IMR-90 (cell line): ENCODE results near the gene HPGDS. TPM values are rescaled to one million over a fixed set of nuclear protein-coding genes. Genes with fewer than 3 reads are reported as not detected.

ENCODE experiments used
- ATAC-seq: fragments of 200-7000 bp; cut with Tn5 transposase; 2 replicates; pipeline ENCODE4 v1.9.1; 2020; ENCODE audit warnings: low read depth, mild to moderate bottlenecking, moderate library complexity
- BruUV-seq: library from RNA; stranded (reverse); fragments of 400-500 nt; replicated peaks from 2 replicates; lab custom pipeline; 2021; lab: Mats Ljungman, UMichigan
- CTCF ChIA-PET: fragments of 300-600 bp; formaldehyde crosslinking; extraction: SDS; loops from one replicate; lab custom pipeline; 2021; ENCODE audit warnings: antibody characterized with exemption; lab: Yijun Ruan, JAX
- POLR2A ChIA-PET: fragments of 300-600 bp; sonication (Branson Sonifier 250); formaldehyde crosslinking; loops from one replicate; lab custom pipeline; 2022; ENCODE audit warnings: antibody characterized with exemption; ENCODE audit not compliant: unreplicated experiment; lab: Charles Lee
- DNase-seq: peaks from one replicate; pipeline ENCODE4 v3.0.0; 2013
- H2AFZ ChIP-seq: replicated peaks from 2 replicates; pipeline ENCODE3; 2013; ENCODE audit warnings: low read length, mild to moderate bottlenecking; ENCODE audit not compliant: poor library complexity
- H2AK5ac ChIP-seq: 2 replicates; pipeline ENCODE4 v1.6.1; 2013; ENCODE audit warnings: low read depth, low read length, inconsistent platforms
- H2AK9ac ChIP-seq: replicated peaks from 2 replicates; pipeline ENCODE3; 2013; ENCODE audit warnings: mild to moderate bottlenecking, low read depth, low read length, moderate library complexity; ENCODE audit not compliant: poor library complexity
- H2BK120ac ChIP-seq: 2 replicates; pipeline ENCODE4 v1.6.1; 2013; ENCODE audit warnings: low read depth, low read length, inconsistent platforms
- H2BK15ac ChIP-seq: 3 replicates; pipeline ENCODE4 v1.6.1; 2013; ENCODE audit warnings: low read depth, low read length, inconsistent platforms
- H2BK20ac ChIP-seq: 2 replicates; pipeline ENCODE4 v1.6.1; 2013; ENCODE audit warnings: low read depth, mild to moderate bottlenecking, inconsistent platforms, low read length, moderate library complexity
- H2BK5ac ChIP-seq: 2 replicates; pipeline ENCODE4 v1.6.1; 2013; ENCODE audit warnings: mild to moderate bottlenecking, low read depth, low read length, inconsistent platforms; ENCODE audit not compliant: poor library complexity, severe bottlenecking
- H3K14ac ChIP-seq: replicated peaks from 2 replicates; pipeline ENCODE4 v1.6.1; 2013; ENCODE audit warnings: low read depth, low read length, inconsistent platforms
- H3K18ac ChIP-seq: 2 replicates; pipeline ENCODE4 v1.6.1; 2013; ENCODE audit warnings: low read depth, low read length, control low read depth
- H3K23ac ChIP-seq: 2 replicates; pipeline ENCODE4 v1.6.1; 2013; ENCODE audit warnings: low read depth, low read length, inconsistent platforms
- H3K27ac ChIP-seq: 2 replicates; pipeline ENCODE4 v1.5.1; 2013; ENCODE audit warnings: mild to moderate bottlenecking, control low read depth, low read length; ENCODE audit not compliant: insufficient read depth
- H3K27me3 ChIP-seq: 2 replicates; pipeline ENCODE4 v1.6.1; 2013; ENCODE audit warnings: low read length; ENCODE audit not compliant: control insufficient read depth, insufficient read depth
- H3K36me3 ChIP-seq: 2 replicates; pipeline ENCODE4 v1.6.1; 2013; ENCODE audit warnings: low read length, mixed read lengths; ENCODE audit not compliant: control insufficient read depth, insufficient read depth
- H3K4ac ChIP-seq: 2 replicates; pipeline ENCODE4 v1.6.1; 2013; ENCODE audit warnings: low read depth, low read length, inconsistent platforms
- H3K4me1 ChIP-seq: 2 replicates; pipeline ENCODE4 v1.6.1; 2013; ENCODE audit warnings: low read length, mixed read lengths; ENCODE audit not compliant: control insufficient read depth, insufficient read depth
- H3K4me2 ChIP-seq: 2 replicates; pipeline ENCODE4 v1.6.1; 2013; ENCODE audit warnings: low read depth, mild to moderate bottlenecking, control low read depth, low read length, moderate library complexity
- H3K4me3 ChIP-seq: 2 replicates; pipeline ENCODE4 v1.5.1; 2013; ENCODE audit warnings: low read depth, mild to moderate bottlenecking, control low read depth, low read length, moderate library complexity; ENCODE audit not compliant: insufficient read depth
- H3K56ac ChIP-seq: 2 replicates; pipeline ENCODE4 v1.6.1; 2013; ENCODE audit warnings: low read length, inconsistent platforms; ENCODE audit not compliant: insufficient read depth; ENCODE audit errors: extremely low read depth
- H3K79me1 ChIP-seq, 2 experiments: 2 replicates each; pipeline ENCODE4 v1.6.1; 2013; ENCODE audit warnings: low read length in 2 of 2, inconsistent platforms in 1 of 2, low read depth in 1 of 2
- H3K9ac ChIP-seq: 2 replicates; pipeline ENCODE4 v1.6.1; 2013; ENCODE audit warnings: low read depth, low read length, control low read depth
- H3K9me1 ChIP-seq: 2 replicates; pipeline ENCODE4 v1.6.1; 2013; ENCODE audit warnings: low read length, inconsistent platforms; ENCODE audit not compliant: insufficient read depth
- H3K9me3 ChIP-seq: 2 replicates; pipeline ENCODE4 v1.6.1; 2013; ENCODE audit warnings: low read length; ENCODE audit not compliant: control insufficient read depth, insufficient read depth
- H4K20me1 ChIP-seq: 2 replicates; pipeline ENCODE4 v1.6.1; 2013; ENCODE audit warnings: low read length, inconsistent platforms; ENCODE audit not compliant: insufficient read depth
- H4K5ac ChIP-seq: 2 replicates; pipeline ENCODE4 v1.6.1; 2013; ENCODE audit warnings: mild to moderate bottlenecking, low read depth, low read length, control low read depth
- H4K8ac ChIP-seq, 2 experiments: 2 replicates each; pipeline ENCODE4 v1.6.1; 2013; ENCODE audit warnings: low read depth in 2 of 2, low read length in 2 of 2, control low read depth in 1 of 2, inconsistent platforms in 1 of 2
- H4K91ac ChIP-seq: 2 replicates; pipeline ENCODE4 v1.6.1; 2013; ENCODE audit warnings: low read depth, low read length, inconsistent platforms; ENCODE audit not compliant: insufficient read depth
- FOS ChIP-seq: fragments of 150-350 bp; IDR thresholded peaks from 2 replicates; pipeline ENCODE4 v1.6.1; 2016; ENCODE audit warnings: low read depth, low read length
- RFX5 ChIP-seq: IDR thresholded peaks from 2 replicates; pipeline ENCODE4 v1.8.0; 2012; ENCODE audit warnings: low read depth, mild to moderate bottlenecking, low read length, moderate library complexity
- WGBS, 2 experiments: methylation state at CpG; one replicate each; pipeline versions ENCODE4 v1.1.5 to v1.1.7; 2013; ENCODE audit warnings: missing lambda C conversion rate in 2 of 2; ENCODE audit not compliant: insufficient read length in 1 of 2; ENCODE audit errors: extremely low coverage in 2 of 2; 5-methylcytosine and 5-hydroxymethylcytosine counted together
- dilution Hi-C: fragments of 300-500 bp; cut with HindIII; formaldehyde crosslinking; loops from one replicate; pipeline ENCODE4 v1.14.3; 2018; ENCODE audit warnings: low sequenced_read_pairs; ENCODE audit not compliant: unreplicated experiment
- in situ Hi-C: fragments of 300-500 bp; cut with MboI; formaldehyde crosslinking; loops from 3 replicates; pipeline ENCODE4 v1.14.3; 2019; ENCODE audit warnings: low sequenced_read_pairs, inconsistent platforms, mixed read lengths
- intact Hi-C: fragments of 100-400 bp; cut with micrococcal nuclease; formaldehyde crosslinking; loops from 2 replicates; pipeline ENCODE4 v1.10.0; 2022
- polyA plus RNA-seq, 3 experiments: library from polyadenylated mRNA; depleted of rRNA; stranded (reverse); fragments of >200 nt; gene quantifications; 2 replicates each; pipeline ENCODE4 v1.2.3, GENCODE V29; 2012; ENCODE audit warnings: low replicate concordance in 1 of 3
- total RNA-seq: library from RNA; depleted of rRNA; stranded (reverse); fragments of >200 nt; gene quantifications from 2 replicates; pipeline ENCODE4 v1.2.3, GENCODE V29; 2012

Gene HPGDS
- total and polyA plus RNA-seq, 2 of the 4 experiments (the other 2 are of a cell fraction), result not detected

- H3K9me1 ChIP-seq, result no peaks in the 10 kb centered on the region
- H3K56ac ChIP-seq, result no peak overlapping the region
- no peak overlapping the region for H3K9ac ChIP-seq
- no peak overlapping the region for H2AK9ac ChIP-seq
- H3K14ac ChIP-seq, result no peak overlapping the region
- H3K4me3 ChIP-seq, result no peak overlapping the region
- H3K23ac ChIP-seq, result no peak overlapping the region
- no peak overlapping the region for H2BK20ac ChIP-seq
- WGBS, 2 experiments, result no CpG with 5 or more reads among the region's 3 CpGs
- no peak overlapping the region for H3K27ac ChIP-seq
- no peak overlapping the region for H2BK5ac ChIP-seq
- no peaks in the 10 kb centered on the region for H3K36me3 ChIP-seq
- TF ChIP-seq FOS (no peak), RFX5 (no peak)
- ChIA-PET POLR2A (no interaction called here), CTCF (no interaction called here)
- H3K79me1 ChIP-seq, result no peaks in the 10 kb centered on the region
- H2BK15ac ChIP-seq, result no peak overlapping the region
- H2AFZ ChIP-seq, result no peak overlapping the region
- no peak overlapping the region for H3K18ac ChIP-seq
- H3K27me3 ChIP-seq, result peaks cover 6% of the 10 kb centered on the region
- no peak overlapping the region for H2AK5ac ChIP-seq
- intact Hi-C loops, result no loop called here
- in situ Hi-C loops, result no loop called here
- DNase-seq, result no peak
- no peak overlapping the region for H4K5ac ChIP-seq
- no peak overlapping the region for H4K91ac ChIP-seq
- H3K9me3 ChIP-seq, result no peaks in the 10 kb centered on the region
- dilution Hi-C loops, result no loop called here
- no peak overlapping the region for H3K4ac ChIP-seq
- BruUV-seq, result no TSS peak
- no peaks in the 10 kb centered on the region for H3K4me1 ChIP-seq
- H4K8ac ChIP-seq, result no peak overlapping the region
- H2BK120ac ChIP-seq, result no peak overlapping the region
- H3K4me2 ChIP-seq, result no peak overlapping the region
- no peaks in the 10 kb centered on the region for H4K20me1 ChIP-seq
- no peak for ATAC-seq
These were observed 30.4 kb upstream of the HPGDS start for GRCh38 chr4:94372991-94373390.
